Testis (tissue), 2 donors: ENCODE measurements around the gene PLEK2.

Experiments
- POLR2A ChIP-seq: fragments of 450-650 bp; IDR thresholded peaks from one replicate; pipeline ENCODE4 v1.6.1; 2017; ENCODE audit warnings: antibody characterized with exemption, mild to moderate bottlenecking, moderate library complexity
- TF ChIP-seq, protein P1 (sequence below), 3 experiments: fragments of 450-650 bp in 2 of 3; fragments of 200-600 bp in 1 of 3; sonication (generic) in 1 of 3; IDR thresholded peaks; one replicate each; pipeline ENCODE4 v1.5.1; 2016 to 2019; ENCODE audit warnings: antibody characterized with exemption in 3 of 3, mild to moderate bottlenecking in 2 of 3, moderate library complexity in 1 of 3

DNA sequence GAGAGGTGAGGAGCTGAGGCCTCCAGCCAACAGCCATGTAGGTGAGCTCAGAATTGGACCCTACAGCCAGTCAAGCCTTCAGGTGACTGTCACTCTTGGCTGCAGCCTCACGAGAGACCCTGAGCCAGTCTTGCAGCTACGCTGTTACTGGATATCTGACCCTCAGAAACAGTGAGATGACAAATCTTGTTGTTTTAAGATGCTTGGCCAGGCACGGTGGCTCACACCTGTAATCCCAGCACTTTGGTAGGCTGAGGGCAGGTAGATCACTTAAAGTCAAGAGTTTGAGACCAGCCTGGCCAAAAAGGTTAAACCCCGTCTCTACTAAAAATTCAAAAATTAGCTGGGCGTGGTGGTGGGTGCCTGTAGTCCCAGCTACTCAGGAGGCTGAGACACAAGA, 6.2 kb downstream of the PLEK2 start:
- TF ChIP-seq, protein P1, sequence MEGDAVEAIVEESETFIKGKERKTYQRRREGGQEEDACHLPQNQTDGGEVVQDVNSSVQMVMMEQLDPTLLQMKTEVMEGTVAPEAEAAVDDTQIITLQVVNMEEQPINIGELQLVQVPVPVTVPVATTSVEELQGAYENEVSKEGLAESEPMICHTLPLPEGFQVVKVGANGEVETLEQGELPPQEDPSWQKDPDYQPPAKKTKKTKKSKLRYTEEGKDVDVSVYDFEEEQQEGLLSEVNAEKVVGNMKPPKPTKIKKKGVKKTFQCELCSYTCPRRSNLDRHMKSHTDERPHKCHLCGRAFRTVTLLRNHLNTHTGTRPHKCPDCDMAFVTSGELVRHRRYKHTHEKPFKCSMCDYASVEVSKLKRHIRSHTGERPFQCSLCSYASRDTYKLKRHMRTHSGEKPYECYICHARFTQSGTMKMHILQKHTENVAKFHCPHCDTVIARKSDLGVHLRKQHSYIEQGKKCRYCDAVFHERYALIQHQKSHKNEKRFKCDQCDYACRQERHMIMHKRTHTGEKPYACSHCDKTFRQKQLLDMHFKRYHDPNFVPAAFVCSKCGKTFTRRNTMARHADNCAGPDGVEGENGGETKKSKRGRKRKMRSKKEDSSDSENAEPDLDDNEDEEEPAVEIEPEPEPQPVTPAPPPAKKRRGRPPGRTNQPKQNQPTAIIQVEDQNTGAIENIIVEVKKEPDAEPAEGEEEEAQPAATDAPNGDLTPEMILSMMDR (IDR thresholded peaks at IDR 0.05) = no peak
- TF ChIP-seq POLR2A = no peak
